Muscle of leg (tissue), 11 donors: ENCODE measurements around the gene CLPTM1L. TPM values are rescaled to one million over a fixed set of nuclear protein-coding genes. Genes with fewer than 3 reads are reported as not detected.

ENCODE experiments used
- DNase-seq: peaks from one replicate; pipeline ENCODE4 v3.0.0; 2013
- H3K27ac ChIP-seq: one replicate; pipeline ENCODE4 v1.5.1; 2013; ENCODE audit warnings: mild to moderate bottlenecking, low read length, control low read depth
- H3K27me3 ChIP-seq: one replicate; pipeline ENCODE4 v1.6.1; 2013; ENCODE audit warnings: low read length; ENCODE audit not compliant: control insufficient read depth, insufficient read depth
- H3K36me3 ChIP-seq: one replicate; pipeline ENCODE4 v1.6.1; 2013; ENCODE audit warnings: low read length; ENCODE audit not compliant: control insufficient read depth, insufficient read depth
- H3K4me1 ChIP-seq: one replicate; pipeline ENCODE4 v1.6.1; 2013; ENCODE audit warnings: low read length; ENCODE audit not compliant: control insufficient read depth, insufficient read depth
- H3K4me3 ChIP-seq: one replicate; pipeline ENCODE4 v1.5.1; 2013; ENCODE audit warnings: low read length, control low read depth
- H3K9me3 ChIP-seq: replicated peaks from 2 replicates; pipeline ENCODE4 v1.6.1; 2013; ENCODE audit warnings: low read depth, low read length; ENCODE audit not compliant: control insufficient read depth
- WGBS: methylation state at CpG from one replicate; pipeline ENCODE4 v1.1.5; 2013; ENCODE audit warnings: missing lambda C conversion rate; ENCODE audit not compliant: insufficient coverage; 5-methylcytosine and 5-hydroxymethylcytosine counted together
- polyA plus RNA-seq, 8 donors: library from polyadenylated mRNA; unstranded; fragments of 120-200 nt; gene quantifications; one replicate each; pipeline versions ENCODE4 v1.2.1 to v1.2.3, GENCODE V29; 2013; ENCODE audit warnings: inconsistent platforms in 1 of 8, low replicate concordance in 1 of 8; ENCODE audit not compliant: insufficient read length in 8 of 8, insufficient read depth in 1 of 8
- total RNA-seq: library from RNA; stranded (reverse); fragments of 120-200 nt; gene quantifications from one replicate; pipeline ENCODE4 v1.2.4, GENCODE V29; 2013

CLPTM1L gene
- total and polyA plus RNA-seq, 9 donors, result 49.1 to 73.6 (median 59.7) TPM

DNA sequence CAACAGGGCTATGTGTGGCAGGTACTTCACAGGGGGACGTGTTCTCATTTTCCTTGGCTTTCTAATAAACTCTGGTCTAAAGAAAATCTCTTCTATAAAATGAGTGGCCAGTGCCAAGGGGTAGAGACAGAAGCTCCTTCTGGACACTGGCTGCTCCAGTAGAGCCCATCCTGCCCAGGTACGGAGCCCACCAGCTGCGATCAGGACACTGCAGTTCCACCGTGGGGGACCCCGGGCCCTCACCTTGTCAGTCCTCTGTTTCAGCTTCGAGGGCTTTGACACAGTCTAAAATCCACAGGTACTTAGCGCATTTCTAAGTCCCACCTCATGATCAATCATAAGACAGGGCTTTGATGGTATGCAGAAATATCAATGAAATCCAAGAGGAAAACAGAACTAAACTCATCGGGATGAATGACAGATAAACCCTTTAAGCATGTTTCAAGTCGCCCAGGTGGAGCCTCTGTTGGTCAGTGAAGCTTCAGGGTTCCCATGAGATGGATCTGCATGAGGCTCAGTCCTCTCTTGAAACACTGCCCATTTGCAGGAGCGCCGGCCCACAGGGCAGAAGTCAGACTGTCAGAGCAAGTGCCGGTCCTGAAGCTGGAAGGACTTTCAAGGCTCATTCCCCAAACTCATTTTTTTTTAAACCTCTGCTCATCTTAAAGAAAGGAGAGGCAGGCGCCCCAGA is 29.7 kb downstream of the CLPTM1L start:
- WGBS, result 60% methylated on average over 8 of the region's 13 CpGs
- H3K36me3 ChIP-seq, result peaks cover 25% of the 10 kb centered on the region
- no peak overlapping the region for H3K4me3 ChIP-seq
- peaks cover 4% of the 10 kb centered on the region for H3K27me3 ChIP-seq
- H3K4me1 ChIP-seq, result peaks cover 9% of the 10 kb centered on the region
- H3K9me3 ChIP-seq, result no peaks in the 10 kb centered on the region
- H3K27ac ChIP-seq, result no peak overlapping the region
- DNase-seq, result no peak

DNA sequence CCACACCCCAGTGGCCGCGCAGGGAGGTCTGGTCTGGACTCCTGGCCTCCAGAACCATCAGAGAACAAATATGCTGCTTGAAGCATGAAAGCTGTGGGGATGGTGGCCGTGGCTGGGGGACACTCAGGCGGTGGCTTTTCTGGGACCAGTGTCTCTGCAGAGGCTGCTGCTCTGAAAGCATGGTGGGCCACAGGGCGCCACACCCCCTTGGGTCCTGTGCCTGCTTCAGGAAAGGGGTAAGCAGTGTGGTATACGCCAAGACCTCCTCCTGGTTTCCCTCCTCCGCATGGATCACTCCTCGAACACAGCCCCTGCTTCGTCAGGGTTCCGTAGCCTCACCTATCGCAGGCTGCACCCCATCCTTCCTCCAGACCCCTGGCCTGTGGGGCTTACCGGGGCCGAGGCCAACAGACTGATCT is 30.3 kb downstream of the CLPTM1L start:
- Histone ChIP-seq H3K36me3 (peaks cover 19% of the 10 kb centered on the region), H3K27ac (no peak overlapping the region), H3K9me3 (no peaks in the 10 kb centered on the region), H3K27me3 (peaks cover 5% of the 10 kb centered on the region), H3K4me1 (peaks cover 9% of the 10 kb centered on the region), H3K4me3 (no peak overlapping the region)
- no peak for DNase-seq
- WGBS, result 94% methylated on average over 12 of the region's 13 CpGs

DNA sequence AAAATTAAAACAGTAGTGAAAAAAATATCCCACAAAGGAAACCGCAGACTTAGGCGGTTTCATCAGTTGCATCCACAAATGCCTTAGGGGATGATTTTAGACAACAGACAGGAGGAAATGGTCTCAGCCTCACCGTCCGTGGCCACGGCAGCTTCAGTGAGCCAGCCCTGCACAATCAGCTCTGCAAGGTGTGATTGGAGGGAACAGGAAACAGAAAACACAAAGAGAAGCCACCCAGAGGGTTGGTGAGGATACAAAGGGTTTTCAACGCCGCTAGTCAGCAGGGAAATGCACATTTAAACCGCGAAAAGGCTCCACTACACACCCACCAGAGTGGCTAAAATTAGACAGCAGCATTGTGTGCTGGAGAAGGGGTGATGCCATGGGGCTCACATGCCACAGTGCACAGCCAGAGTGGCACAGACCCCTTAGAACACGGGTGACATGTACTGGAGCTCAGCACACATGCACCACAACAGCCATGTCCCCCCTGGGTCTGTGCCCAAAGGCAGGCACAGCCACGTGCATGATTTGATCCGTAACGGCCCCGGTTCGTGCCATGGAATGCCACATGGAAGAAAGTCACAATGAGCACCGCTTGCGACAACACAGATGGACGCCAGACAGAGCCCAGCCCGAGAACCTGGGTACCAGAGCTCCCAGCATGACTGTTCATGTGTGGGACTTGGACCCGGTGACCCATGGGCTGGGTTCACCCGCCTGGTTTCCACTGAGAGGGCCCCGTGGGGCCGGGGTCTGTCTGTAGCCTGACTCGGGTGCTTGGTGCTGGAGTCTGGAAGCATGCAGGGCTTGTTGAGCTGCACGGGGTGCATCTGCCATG is 31.7 kb downstream of the CLPTM1L start:
- Histone ChIP-seq H3K4me3 (no peak overlapping the region), H3K27me3 (peaks cover 5% of the 10 kb centered on the region), H3K9me3 (no peaks in the 10 kb centered on the region), H3K27ac (no peak overlapping the region), H3K36me3 (peaks cover 5% of the 10 kb centered on the region), H3K4me1 (peaks cover 9% of the 10 kb centered on the region)
- DNase-seq, result no peak
- WGBS, result 67% methylated on average over 23 of the region's 25 CpGs

DNA sequence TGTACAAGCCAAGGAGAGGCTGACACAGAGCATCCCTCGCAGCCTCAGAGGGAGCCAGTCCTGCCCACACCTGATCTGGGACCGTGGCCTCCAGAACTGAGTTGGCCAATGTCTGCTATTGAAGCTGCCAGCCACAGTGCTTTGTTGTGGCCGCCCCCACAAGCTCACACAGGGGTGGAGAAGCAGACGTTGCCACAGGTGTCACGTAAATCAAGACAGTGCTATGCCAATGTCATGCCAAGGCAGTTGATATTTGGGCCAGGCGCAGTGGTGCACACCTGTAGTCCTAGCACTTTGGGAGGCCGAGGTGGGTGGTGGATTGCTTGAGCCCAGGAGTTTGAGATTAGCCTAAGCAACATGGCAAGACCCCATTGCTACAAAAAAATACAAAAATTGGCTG is 32.7 kb downstream of the CLPTM1L start:
- no peaks in the 10 kb centered on the region for H3K9me3 ChIP-seq
- peaks cover 9% of the 10 kb centered on the region for H3K4me1 ChIP-seq
- H3K4me3 ChIP-seq, result no peak overlapping the region
- no peak overlapping the region for H3K27ac ChIP-seq
- H3K27me3 ChIP-seq, result peaks cover 5% of the 10 kb centered on the region
- no peak for DNase-seq
- no peaks in the 10 kb centered on the region for H3K36me3 ChIP-seq
- WGBS, result 84% methylated on average over 6 of the region's 7 CpGs

DNA sequence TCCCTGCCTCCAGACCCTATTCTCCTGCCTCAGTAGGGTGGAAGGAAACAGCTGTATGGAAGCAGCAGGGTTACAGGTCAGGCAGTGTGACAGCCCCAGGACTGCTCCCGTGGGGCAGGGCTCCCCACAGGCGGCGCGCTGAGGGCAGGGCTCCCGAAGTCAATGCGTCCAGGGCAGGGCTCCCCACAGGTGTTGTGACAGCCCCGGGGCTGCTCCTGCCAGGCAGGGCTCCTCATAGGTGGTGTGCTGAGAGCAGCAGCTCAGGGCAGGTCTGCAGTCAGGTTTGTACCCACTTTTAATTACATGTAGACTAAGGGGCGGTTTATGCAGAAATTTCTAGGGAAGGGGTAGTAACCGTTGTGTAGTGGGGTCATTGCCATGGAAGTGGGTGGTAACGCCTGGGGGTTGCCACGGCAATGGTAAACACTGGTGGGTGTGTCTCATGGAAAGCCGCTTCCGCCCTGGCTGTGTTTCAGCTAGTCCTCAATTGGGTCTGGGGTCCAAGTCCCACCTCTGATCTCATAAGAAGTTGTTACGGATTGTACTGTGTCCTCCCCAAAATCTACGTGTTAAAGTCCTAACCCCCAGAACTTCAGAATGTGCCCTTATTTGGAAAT is 33.4 kb downstream of the CLPTM1L start:
- Histone ChIP-seq H3K27ac (no peak overlapping the region), H3K9me3 (no peaks in the 10 kb centered on the region), H3K4me3 (no peak overlapping the region), H3K27me3 (peaks cover 5% of the 10 kb centered on the region), H3K4me1 (peaks cover 9% of the 10 kb centered on the region), H3K36me3 (no peaks in the 10 kb centered on the region)
- WGBS, result 88% methylated on average over 10 of the region's 15 CpGs
- DNase-seq, result no peak

DNA sequence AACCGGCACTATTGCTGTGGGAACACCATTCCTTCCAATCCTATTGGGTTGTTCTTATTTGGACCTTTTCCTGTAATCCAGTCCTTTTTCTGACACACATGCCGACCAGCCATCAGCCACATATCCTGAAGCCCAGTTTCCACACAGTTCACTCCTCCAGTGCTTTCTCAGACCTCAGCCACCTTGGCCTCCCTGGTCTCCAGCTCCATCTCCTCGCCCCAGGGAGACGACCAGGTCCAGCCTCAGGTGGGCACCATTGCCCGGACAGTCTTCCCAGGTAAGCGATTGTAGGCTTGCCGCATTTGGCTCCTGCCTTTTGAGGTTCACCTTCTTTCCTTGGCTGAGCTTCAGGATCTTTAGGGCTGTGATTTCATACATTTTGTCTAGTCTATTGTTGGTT is 34.8 kb downstream of the CLPTM1L start:
- peaks cover 5% of the 10 kb centered on the region for H3K27me3 ChIP-seq
- no peak overlapping the region for H3K4me3 ChIP-seq
- H3K4me1 ChIP-seq, result no peaks in the 10 kb centered on the region
- H3K36me3 ChIP-seq, result no peaks in the 10 kb centered on the region
- DNase-seq, result no peak
- no peaks in the 10 kb centered on the region for H3K9me3 ChIP-seq
- H3K27ac ChIP-seq, result no peak overlapping the region
- 100% methylated on average over 6 of the region's 7 CpGs for WGBS

DNA sequence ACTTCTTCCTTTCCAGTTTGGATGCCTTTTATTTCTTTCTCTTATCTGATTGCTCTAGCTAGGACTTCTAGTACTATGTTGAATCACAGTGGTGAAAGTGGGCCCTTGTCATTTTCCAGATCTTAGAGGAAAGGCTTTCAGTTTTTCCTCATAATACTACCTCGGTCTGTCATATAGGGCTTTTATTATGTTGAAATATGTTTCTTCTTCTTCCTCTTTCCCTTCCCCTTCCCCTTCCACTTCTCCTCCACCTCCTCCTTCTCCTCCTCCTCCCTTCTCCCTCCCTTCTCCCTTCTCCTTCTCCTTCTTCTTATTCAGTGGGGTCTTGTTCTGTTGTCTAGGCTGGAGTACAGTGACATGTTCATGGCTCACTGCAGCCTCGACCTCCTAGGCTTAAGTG is 40.9 kb downstream of the CLPTM1L start:
- Histone ChIP-seq H3K4me3 (no peak overlapping the region), H3K36me3 (no peaks in the 10 kb centered on the region), H3K27ac (no peak overlapping the region), H3K27me3 (peaks cover 11% of the 10 kb centered on the region), H3K9me3 (no peaks in the 10 kb centered on the region), H3K4me1 (no peaks in the 10 kb centered on the region)
- no peak for DNase-seq
- no CpG with 5 or more reads among the region's 2 CpGs for WGBS

DNA sequence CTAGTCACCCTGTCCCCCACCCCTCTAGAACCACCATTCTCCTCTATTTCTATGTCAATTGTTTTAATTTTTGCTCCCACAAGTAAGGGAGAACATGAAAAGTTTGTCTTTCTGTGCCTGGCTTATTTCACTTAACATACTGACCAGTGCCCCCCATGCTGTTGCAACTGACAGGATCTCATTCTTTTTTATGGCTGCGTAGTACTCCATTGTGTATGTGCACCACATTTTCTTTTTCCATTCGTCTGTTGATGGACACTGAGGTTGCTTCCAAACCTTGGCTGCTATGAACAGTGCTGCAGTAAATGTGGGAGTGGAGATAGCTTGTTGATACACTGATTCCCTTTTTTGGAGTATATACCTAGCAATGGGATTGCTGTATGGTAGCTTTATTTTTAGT is 42.6 kb downstream of the CLPTM1L start:
- H3K4me3 ChIP-seq, result no peak overlapping the region
- no peak for DNase-seq
- H3K4me1 ChIP-seq, result no peaks in the 10 kb centered on the region
- H3K9me3 ChIP-seq, result no peaks in the 10 kb centered on the region
- no peaks in the 10 kb centered on the region for H3K36me3 ChIP-seq
- peaks cover 20% of the 10 kb centered on the region for H3K27me3 ChIP-seq
- H3K27ac ChIP-seq, result no peak overlapping the region
- WGBS, result 100% methylated on average over 1 of the region's 2 CpGs

DNA sequence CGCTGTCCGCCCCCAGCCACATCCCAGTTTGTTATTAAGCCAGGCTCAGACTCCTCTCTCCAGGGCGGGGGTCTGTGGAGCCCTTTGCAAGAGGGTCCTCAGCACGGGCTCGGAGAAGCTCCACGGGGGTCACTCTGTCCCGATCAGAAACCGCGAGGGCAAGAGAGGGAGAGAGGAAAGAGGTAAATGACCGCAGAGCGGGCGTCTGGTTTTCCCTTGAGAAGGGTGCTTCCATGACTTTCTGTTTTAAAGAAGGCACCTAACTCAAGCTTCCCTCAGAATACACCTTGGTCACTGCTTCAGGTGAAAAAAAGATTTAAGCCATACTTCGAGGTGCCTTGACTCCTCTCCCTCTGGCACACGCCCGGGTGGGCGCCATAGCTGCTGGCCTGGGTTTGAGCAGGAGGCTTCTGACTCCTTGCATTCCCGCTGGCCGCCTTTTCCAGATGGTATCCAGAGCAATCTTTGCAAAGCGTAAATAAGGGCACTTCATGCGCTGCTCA is 44.3 kb downstream of the CLPTM1L start:
- no peak overlapping the region for H3K27ac ChIP-seq
- WGBS, result 78% methylated on average over 14 of the region's 20 CpGs
- DNase-seq, result no peak
- peaks cover 33% of the 10 kb centered on the region for H3K27me3 ChIP-seq
- no peaks in the 10 kb centered on the region for H3K9me3 ChIP-seq
- H3K4me1 ChIP-seq, result no peaks in the 10 kb centered on the region
- H3K4me3 ChIP-seq, result no peak overlapping the region
- no peaks in the 10 kb centered on the region for H3K36me3 ChIP-seq

DNA sequence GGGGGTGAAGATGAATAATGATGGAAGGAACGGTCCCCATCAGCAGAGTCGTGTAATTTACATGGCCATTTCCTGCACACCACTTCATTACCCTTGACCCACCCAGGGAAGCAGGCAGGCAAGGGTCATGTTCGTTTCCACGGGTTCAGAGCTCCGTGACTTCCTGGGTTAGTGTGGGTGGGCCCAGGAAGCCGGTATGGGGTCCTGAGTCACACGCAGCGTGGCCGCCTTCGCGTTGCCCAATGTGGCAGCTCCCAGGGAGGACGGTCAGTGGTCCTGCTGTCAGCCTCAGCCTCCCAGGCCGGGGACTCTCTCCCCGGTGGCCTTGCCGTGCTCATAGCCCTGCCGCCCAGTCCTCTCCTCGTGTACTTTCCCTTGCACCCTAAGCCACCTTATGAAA is 44.9 kb downstream of the CLPTM1L start:
- Histone ChIP-seq H3K27ac (no peak overlapping the region), H3K27me3 (peaks cover 38% of the 10 kb centered on the region), H3K36me3 (no peaks in the 10 kb centered on the region), H3K9me3 (no peaks in the 10 kb centered on the region), H3K4me1 (no peaks in the 10 kb centered on the region), H3K4me3 (no peak overlapping the region)
- no peak for DNase-seq
- WGBS, result 75% methylated on average over 14 of the region's 17 CpGs
